NCI-H2081 treated with DMSO at 0.1 percent for 48 hours (cell line): ENCODE results near the gene PRKCZ.
A peak's percentile ranks its signal among the peaks of the same experiment; 100 is the strongest.

Experiments
- DNase-seq: peaks from one replicate; lab custom pipeline; 2025; lab: John Stamatoyannopoulos, UW

PRKCZ gene

DNA sequence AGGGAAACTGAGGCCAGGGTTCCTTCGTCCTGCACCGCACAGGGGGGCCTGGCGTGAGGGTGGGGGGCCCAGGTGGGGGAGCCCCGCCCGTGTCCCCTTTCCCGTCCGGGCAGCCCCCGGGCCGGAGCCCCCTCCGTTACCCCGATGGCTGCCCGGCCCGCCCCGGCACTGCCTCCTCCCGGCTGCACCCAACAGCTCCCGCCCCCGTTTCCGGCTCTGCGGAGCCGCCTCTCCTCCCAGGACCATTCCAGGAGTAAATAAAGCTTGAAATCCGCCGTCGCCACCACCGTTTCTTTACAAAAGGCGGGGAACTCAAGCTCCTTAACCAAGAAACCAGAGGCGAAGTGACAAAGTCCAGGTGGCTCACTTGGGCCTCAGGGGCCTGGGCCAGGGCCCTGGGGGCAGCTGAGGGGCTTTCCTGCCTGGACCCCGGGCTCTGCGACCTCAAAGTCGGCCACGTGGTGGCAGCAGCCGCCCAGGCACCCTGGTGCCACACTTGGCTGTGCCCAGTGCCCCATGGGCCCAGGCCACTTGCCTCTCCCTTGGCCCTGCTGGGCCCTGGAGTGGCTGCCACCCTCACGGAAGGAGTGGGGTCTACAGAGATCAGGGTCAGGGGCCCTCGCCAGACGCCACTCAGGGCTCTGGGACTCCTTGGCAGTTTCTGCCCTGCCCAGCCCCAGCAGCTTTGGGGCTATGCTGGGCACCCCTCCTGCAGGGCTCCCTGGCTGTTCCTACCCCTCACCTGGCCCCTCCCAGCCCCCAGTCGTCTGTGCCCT is 144.9 kb downstream of the PRKCZ start:
- DNase-seq, result peak; percentile 54

DNA sequence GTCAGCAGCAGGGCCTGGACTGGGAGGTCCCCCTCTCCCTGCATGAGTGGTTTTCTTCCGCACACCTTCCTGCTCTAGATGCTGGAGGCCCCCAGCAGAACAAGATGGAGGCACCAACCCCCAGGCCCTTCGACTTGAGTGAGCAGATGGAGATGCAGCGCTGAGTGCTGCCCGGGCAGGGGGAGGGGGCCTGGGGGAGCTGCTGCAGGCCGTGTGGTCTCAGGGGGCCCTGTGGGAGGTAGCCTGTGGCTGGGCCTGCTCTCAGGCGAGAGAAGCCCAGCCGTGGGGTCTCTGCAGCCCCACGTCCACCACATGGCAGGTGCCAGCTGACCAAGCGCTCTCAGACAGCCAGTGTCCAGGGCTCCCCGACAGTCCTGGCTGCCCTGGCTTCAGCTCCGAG is 145.6 kb downstream of the PRKCZ start:
- no peak for DNase-seq

DNA sequence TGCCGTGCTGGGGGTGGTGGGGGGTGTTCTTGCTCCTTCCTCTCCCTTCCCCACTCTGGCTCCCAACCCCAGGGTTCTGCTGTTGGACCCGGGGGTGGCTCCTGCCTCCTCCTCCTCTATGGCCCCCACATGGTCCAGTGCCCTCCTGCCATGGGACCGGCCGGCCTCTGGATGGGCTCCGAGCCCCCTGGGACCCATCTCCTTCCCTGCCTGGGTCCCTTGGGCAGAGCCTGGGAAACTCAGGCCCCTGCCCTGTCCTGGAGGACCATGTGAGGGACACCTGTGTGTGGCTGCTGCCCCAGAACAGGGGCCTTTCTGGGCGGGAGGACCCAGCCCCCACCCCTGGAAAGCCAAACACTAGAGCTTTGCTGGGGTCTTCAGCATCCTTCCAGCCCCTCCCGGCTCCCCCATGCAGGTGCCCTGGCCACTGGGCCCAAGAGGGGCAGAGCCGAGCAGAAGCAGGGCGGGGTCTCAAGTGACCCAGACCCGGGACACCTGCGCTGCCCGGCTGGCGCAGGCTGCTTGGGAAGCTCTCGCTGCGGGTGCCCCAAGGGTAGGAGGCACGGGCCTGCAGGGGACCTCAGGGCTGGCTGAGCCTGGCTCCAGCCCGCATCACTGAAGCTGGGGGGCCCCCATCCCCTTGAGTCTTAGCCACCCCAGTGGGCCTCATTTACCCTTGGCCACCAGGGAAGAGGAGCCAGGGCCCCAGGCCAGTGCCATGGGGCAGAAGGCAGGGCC is 146.9 kb downstream of the PRKCZ start:
- no peak for DNase-seq

DNA sequence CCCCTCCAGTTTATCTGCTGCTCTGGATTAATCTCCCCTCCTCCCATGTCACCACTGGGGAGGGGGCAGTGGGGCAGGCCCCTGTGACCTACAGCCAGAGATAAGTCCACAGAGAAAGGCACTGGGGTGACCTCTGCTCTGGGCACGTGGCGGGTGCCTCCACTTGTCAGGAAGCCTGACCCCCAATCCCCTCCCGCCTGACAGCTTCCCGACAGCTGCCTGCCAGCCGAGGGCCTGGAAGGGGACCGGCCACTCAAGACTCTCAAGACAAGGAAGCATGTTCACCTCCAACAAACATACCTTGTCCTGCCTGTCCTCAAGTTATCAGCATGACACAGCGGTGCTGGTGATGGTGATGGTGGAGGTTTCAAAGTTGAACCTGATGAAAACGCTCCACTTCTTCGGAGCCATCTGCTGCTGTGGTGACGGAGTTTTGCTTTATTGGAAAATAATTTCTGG is 147.5 kb downstream of the PRKCZ start:
- DNase-seq, result no peak

DNA sequence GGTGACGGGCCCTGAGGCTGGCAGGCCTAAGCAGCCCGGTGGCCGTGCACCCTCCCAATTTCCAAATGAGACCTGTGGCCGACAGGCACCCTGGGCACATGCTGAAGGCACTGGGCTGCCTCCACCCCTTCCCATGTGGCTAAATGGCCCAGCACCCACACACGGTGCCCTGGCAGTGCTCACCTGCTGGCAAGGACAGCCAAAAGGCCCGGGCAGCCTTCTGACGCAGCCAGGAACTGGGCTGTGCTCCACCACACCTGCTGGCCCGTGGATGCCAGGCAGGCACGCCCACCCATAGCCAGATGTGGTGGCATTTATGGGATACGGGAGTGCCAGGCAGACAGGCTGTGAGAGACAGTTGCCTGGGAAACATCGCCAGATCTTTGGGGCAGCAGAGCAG is 148.4 kb downstream of the PRKCZ start:
- DNase-seq, result no peak

DNA sequence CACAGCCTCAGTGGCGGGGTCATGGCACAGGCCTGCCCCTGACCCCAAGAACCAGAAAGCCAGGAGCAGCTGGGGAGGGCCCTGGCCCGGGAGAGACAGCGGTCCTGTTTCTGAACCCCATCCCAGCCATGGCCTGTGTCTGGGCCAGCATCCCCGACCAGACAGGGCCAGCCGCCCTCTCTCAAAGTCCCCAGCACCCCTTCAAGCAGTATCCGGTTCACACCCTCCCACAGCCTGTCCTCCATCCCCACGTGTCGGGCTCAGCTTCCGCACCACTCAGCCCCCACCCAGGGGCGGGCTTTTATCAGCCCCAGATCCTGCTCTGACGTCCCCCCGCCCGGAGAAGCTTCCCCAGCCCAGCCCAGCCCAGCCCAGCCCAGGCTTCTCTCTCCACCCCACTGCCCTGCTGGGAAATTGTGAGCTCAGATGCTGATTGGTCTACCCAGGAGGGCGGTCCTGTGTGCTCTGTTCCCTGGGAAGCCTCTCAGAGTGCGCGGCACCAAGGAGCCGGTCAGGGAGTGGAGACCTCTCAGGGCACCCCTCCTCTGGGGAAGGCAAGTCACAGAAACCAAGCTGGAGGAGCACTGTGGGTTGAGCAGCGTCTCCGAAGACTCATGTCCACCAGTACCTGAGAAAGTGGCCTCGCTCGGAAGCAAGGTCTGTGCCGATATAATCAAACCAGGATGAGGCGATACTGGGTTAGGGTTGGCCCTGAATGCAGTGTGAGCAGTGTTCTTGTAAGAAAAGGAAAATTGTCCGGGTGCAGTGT is 149.0 kb downstream of the PRKCZ start:
- no peak for DNase-seq

DNA sequence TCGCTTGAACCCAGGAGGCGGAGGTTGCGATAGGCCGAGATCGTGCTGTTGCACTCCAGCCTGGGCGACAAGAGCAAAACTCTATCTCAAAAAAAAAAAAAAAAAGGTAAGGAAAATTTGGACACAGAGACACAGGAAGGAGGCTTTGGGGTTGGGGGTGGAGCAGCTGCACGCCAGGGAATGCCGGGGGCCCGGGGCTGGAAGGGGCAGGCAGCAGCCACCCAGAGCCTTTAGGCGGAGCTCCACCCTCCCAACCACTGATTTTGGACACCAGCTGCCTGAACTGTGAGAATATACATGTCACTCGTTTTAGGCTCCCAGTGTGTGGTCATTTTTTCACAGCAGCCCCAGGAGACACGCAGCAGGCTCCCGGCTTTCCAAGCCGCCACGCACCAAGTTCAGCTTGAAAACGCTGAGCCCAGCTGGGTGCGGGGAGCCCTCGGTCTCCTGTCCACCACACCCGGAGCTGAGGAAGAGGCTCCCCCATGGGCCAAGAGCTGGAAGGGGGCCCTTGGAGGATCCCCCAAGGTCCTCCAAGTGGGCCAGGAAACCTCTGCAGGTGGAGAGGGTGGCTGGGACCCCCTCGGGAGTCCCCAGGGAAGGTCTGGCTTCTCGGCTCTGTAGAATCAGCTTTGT is 150.2 kb downstream of the PRKCZ start:
- DNase-seq, result no peak

DNA sequence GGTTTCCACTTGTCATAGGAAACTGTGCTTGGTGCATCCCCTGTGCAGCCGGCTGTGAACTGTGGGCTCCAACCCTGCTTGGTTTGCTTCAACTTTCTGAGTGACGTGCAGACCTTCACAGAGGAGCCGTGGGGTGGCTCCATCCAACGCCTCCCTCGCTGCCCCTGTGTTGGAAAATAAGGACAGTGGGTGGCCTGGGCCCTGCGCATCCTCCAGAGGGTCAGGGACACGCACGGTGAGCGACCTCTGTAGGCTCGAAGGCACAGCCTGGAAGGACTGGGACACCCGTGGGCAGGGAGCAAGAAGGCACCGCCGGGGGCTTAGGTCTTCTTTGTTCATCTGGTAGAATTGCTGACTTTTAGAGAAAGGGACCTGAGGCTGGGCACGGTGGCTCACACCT is 150.9 kb downstream of the PRKCZ start:
- DNase-seq, result no peak

DNA sequence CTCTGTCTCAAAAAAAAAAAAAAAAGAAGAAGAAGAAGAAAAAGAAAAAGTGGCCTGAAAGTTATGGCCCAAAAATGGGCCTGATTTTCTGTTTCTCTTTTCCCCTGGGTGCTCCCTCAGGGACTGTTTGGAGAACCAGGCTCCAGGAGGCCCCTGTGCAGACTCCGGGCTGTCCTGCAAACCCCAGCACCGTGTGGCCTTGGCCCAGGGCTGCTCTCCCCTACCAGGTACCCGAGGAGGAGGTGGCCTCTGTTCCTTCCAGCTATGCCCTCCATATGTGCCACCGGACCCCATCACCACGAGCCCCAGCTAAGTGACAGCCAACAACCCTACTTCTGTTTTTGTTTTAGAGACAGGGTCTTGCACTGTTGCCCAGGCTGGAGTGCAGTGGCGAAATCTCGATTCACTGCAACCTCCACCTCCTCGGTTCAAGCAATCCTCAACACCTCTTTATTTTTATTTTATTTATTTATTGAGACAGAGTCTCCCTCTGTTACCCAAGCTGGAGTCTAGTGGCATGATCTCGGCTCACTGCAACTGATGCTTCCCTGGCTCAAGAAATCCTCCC is 151.9 kb downstream of the PRKCZ start:
- DNase-seq, result no peak

DNA sequence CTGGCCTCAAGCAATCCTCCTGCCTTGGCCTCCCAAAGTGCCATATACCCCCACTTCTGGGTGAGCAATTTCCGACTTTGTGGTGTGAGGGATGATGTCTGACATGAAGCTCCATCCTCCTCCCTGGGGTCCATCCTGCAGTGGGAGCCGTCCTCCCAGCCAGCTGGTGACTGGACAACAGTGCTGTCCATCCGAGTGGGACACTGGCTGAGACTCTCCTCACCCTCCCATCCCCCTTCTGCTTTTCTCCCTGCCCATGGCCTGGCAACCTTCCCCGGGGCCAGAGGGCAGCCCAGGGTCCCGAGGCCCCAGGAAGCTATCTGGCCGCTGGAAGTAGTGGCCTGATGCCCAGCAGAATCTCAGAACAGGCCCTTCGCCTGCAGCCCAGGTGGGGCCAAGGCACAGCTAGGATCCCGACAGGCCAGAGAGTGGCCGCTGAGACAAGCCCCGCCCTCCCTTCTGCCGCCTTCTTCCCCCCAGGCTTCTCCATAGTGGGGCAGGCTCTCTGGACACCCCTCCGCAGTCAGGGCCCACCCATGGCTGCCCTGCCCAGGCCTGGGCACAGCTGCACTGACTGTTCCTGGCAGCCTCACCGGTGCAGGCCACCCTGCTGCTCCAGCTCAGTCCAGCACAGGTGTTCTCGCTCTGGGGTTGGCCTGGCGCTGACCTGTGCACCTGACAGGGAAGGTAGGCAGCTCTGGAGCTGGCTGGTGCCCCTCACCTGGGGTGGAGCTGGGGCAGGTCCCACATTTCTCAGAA is 152.8 kb downstream of the PRKCZ start:
- no peak for DNase-seq

DNA sequence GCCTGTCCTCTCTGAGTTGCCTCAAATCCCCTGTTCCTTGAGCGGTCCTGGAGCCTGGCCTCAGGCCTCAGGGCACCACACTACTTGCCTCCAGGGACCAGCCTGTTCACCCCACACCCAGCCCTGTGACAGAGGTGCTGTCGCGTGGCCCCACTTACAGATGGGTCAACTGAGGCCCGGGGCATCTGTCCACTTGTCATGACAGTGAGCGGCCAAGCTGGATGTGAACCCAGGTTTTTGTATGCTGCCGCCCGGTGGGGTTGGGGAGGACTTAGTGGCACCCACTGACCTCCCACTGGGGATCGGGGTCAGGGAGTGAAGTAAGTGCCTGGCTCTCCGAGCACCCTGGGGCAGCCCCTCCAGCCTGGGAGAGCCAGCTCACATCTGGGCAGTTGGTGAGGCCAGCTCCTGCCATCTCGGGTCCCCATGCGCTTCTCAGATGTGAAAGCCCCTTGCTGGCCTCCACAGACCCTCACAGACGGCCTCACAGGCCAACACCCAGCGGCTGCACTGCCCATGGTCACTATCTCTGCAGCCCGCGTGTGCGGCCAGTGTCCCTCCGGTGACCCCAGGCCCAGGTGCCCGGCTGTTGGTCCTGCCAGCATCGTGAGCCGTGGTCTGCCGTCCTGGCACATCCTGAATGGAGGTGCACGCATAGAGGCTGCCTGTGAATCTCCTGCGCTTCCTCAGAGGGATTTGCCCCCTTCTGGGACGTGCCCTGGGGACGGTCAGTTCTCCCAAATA is 153.6 kb downstream of the PRKCZ start:
- no peak for DNase-seq

DNA sequence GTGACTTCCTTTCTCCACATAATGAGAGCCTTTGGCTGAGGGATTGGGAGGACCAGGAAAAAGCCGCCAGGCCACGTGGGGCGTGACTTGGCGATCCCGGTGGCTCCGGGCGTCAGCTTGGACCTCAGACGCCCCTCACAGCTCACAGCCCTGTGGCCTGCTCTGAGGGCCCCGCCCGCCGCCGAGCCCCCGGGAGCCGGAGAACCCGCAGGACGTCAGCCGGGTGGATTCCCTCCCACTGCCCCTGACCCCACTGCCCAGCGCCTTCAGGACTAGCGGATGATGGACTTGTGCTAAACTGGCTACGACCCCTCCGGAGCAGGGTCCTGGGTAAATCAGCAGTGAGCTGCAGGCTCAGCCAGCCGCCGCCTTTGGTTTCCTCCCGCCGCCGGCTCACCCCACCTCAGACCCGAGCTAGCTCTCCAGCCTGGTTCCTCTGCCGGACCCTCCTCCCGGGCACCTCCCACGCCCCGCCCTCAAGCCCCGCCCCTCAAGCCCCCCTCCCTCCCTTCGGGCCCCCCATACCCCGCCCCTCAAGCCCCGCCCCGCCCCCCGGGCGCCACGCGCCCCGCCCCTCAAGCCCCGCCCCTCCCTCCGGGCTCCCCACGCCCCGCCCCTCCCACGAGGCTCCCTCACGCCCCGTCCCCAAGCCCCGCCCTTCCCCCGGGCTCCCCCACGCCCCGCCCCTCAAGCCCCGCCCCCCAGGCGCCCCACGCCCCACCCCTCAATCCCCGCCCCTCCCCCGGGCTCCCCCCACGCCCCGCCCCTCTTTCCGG is 154.4 kb downstream of the PRKCZ start:
- no peak for DNase-seq

DNA sequence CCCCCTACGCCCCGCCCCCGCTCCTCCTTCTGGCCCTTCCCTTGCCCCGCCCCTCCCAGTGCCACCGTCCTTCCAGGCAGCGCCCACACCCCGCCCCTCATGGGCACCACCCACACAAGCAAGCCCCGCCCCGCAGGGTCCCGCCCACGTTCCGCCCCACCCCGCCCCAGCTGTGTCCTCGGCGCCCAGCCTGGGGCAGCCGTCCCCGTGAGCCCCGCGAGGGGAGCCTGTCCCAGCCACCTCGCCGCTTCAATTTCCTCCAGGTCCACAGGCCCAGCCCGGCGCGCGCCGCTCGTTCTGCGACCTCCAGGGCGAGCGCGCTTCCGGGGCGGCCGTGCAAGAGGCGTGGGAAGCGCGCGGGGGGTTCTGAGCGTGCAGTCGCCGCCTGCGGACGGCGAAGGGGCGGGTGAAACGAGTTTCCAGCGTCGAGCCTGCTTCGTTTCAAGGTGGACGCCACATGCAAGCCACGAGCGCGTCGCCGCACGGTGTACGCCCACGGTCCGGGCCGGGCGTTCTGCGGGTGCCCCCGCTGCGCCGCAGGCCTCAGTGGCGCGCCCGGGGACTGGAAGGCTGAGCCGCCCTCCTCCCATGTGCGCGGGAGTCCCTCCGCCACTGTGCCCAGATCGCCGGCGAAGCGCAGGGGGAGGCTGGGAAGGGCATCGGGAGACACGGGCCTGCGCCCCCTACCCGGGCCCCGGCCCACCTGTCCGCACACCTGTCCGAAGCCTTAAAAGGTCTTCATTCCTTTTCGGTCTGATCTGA is 155.2 kb downstream of the PRKCZ start:
- no peak for DNase-seq

DNA sequence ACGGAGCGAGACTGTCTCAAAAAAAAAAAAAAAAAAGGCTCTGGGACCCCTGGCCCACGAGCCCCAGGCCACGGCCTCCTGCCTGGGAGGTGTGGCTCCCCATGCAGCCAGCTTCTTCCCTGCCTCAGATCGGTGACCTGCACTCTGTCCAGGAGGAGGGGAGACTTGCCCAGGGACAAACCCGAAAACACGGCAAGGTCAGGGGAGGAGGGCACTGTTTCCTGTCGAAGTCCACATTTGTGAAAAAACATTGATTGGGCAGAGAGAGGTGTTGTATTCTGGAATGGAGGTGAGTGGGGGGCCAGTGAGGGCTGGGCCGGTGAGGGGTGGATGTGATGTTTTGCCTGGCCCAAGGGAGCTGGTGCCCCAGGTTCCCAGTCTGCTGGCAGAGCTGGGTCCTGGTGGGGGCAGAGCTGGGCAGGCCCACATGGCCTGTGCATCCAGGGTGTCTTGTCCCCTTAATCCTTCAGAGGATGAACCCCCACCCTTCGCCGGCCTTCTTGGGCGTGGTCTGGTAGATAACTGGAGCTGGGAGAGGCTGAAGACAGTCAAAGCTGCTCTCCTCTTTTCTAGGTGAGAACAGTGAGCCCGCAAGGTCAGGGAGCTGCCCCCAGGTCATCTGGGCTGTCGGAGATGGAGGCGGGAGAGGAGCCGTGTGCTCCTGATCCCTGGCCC is 156.7 kb downstream of the PRKCZ start:
- no peak for DNase-seq

DNA sequence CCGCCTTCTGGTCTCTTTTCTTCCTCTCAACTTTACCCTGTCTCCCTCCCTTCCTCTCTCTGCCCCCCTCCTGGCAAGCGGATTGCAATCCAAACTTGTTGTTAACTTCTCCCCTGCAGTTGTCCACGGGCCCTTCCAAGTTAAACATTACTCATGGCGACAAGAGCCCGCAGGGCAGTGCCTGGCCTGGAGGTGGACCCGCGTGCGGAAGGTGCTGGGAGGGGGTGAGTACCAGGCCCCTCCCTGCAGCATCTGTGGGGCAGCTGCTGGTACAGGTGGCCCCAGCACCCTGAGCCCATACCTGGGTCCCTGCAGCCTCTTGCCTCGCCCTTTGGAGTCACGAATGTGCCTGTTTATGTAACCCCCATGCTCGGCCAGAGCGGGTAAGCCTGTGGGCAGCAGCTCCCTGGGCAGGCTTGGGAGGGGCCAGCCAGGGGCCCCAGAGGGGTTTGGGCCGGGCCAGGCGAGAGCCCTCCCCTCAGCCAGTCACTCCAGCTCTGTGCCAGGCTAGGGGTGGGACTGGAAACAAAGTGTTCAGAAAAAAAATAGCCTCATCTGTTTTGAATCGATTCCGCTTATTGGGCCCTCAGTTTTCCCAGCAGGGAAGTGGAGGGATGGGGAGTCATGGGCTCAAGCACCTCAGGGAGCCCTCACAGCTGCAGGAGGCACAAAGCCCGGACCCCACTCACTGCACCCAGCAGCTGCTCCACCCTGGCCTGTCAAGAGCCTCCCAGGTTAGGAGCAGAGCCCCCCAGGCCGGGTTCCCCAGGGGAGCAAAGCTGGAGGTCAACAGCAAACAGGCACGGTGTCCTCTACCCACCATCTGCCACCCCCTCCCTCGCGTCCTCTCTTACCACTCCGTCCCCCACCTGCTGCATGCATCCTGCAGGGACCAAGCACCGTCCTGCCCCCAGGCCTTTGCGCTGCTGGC is 158.4 kb downstream of the PRKCZ start:
- no peak for DNase-seq

DNA sequence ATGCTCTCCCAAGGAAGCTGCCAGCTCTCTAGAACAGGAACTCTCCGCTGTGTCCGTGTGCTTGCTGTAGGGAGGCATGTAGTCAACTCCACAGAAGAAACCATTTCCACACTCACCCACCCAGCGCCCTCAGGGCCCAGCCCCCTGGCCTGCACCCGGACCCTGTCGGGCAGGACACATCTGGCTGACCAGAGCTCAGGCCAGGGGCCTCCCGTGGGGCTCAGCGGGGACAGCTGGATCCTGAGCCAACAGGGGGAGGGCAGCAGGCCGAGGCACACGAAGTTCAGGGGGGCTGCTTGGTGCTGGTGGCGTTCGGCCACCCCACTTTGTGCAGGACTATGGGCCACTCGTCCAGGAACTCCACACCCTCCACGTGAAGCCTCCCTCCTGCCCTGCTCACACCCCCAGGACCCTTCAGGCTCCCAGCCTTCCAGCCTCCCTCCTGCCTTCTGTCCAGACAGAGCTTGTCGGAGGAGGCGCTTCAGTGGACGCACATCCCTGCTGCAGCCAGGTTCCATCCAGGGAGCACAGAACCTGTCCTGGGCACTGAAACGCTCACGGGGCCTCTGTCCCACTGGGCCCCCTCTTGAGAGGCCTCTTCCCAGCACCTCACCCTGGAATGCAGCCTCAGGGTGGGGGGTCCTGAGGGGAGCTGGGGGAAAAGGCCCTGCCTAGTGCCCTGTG is 159.3 kb downstream of the PRKCZ start:
- DNase-seq, result no peak
